DND-41 (cell line): ENCODE results near the gene GPR161.

Source experiments
- ATAC-seq: fragments of 200-7000 bp; cut with Tn5 transposase; 3 replicates; pipeline ENCODE4 v1.9.1; 2021; ENCODE audit warnings: low read depth; ENCODE audit not compliant: insufficient read depth
- DNase-seq: peaks from one replicate; pipeline ENCODE4 v3.0.0-alpha.2; 2020
- H2AFZ ChIP-seq: 2 replicates; pipeline ENCODE4 v1.6.0; 2012; ENCODE audit warnings: low read depth, low read length
- H3K27ac ChIP-seq: 2 replicates; pipeline ENCODE4 v1.5.1; 2012; ENCODE audit warnings: low read length, inconsistent platforms
- H3K27me3 ChIP-seq: fragments of 200-600 bp; sonication (generic); 2 replicates; pipeline ENCODE4 v1.6.0; 2012; ENCODE audit warnings: low read length, mild to moderate bottlenecking, inconsistent platforms; ENCODE audit not compliant: insufficient read depth, poor library complexity
- H3K36me3 ChIP-seq: 2 replicates; pipeline ENCODE4 v1.5.1; 2012; ENCODE audit warnings: low read length, inconsistent platforms; ENCODE audit not compliant: insufficient read depth
- H3K4me1 ChIP-seq: 2 replicates; pipeline ENCODE4 v1.5.1; 2012; ENCODE audit warnings: mild to moderate bottlenecking, low read length; ENCODE audit not compliant: insufficient read depth
- H3K4me2 ChIP-seq: 2 replicates; pipeline ENCODE4 v1.6.0; 2012; ENCODE audit warnings: mild to moderate bottlenecking, moderate library complexity, low read length, inconsistent platforms; ENCODE audit not compliant: insufficient read depth
- H3K4me3 ChIP-seq, 2 experiments: fragments of 200-600 bp in 1 of 2; shearing (Covaris generic) in 1 of 2; 2 replicates each; pipeline ENCODE4 v1.5.1; 2012 to 2016; ENCODE audit warnings: inconsistent platforms in 2 of 2, low read length in 2 of 2, mild to moderate bottlenecking in 2 of 2, low read depth in 1 of 2, moderate library complexity in 1 of 2
- H3K79me2 ChIP-seq: 2 replicates; pipeline ENCODE4 v1.6.0; 2012; ENCODE audit warnings: low read length, inconsistent platforms; ENCODE audit not compliant: insufficient read depth
- H3K9ac ChIP-seq: 2 replicates; pipeline ENCODE4 v1.6.0; 2012; ENCODE audit warnings: low read depth, mild to moderate bottlenecking, inconsistent platforms, low read length, moderate library complexity
- H3K9me3 ChIP-seq: 2 replicates; pipeline ENCODE4 v1.5.1; 2012; ENCODE audit warnings: low read length, moderate library complexity, mild to moderate bottlenecking, inconsistent platforms; ENCODE audit not compliant: insufficient read depth, severe bottlenecking
- H4K20me1 ChIP-seq: 2 replicates; pipeline ENCODE4 v1.6.0; 2012; ENCODE audit warnings: low read length; ENCODE audit not compliant: insufficient read depth
- CTCF ChIP-seq: IDR thresholded peaks from 2 replicates; pipeline ENCODE4 v1.5.1; 2012; ENCODE audit warnings: borderline replicate concordance, low read length, moderate library complexity, mild to moderate bottlenecking; ENCODE audit not compliant: poor library complexity, severe bottlenecking; ENCODE audit errors: extremely low read depth
- EZH2 ChIP-seq: IDR thresholded peaks from 3 replicates; pipeline ENCODE4 v1.6.1; 2012; ENCODE audit warnings: borderline replicate concordance, low read depth, mild to moderate bottlenecking, moderate library complexity, low read length, inconsistent platforms; ENCODE audit not compliant: severe bottlenecking

GPR161 gene

GRCh38 chr1:168116327-168116799, 20.4 kb downstream of the GPR161 start:
- TF ChIP-seq CTCF (no peak), EZH2 (no peak)
- Histone ChIP-seq H3K4me2 (no peak overlapping the region), H3K27me3 (no peaks in the 10 kb centered on the region), H3K4me3 (no peak overlapping the region), H2AFZ (no peak overlapping the region), H3K9me3 (peaks cover 2% of the 10 kb centered on the region), H3K79me2 (no peaks in the 10 kb centered on the region), H3K4me1 (no peaks in the 10 kb centered on the region), H3K36me3 (no peaks in the 10 kb centered on the region), H4K20me1 (no peaks in the 10 kb centered on the region), H3K9ac (no peak overlapping the region), H3K27ac (no peak overlapping the region)
- DNase-seq (no peak), ATAC-seq (no peak)

- Histone ChIP-seq H3K79me2 (no peaks in the 10 kb centered on the region), H3K27me3 (no peaks in the 10 kb centered on the region), H3K9me3 (peaks cover 2% of the 10 kb centered on the region), H3K27ac (no peak overlapping the region), H3K36me3 (no peaks in the 10 kb centered on the region), H4K20me1 (no peaks in the 10 kb centered on the region), H3K4me3 (no peak overlapping the region), H3K9ac (no peak overlapping the region), H3K4me2 (no peak overlapping the region), H3K4me1 (no peaks in the 10 kb centered on the region), H2AFZ (no peak overlapping the region)
- ATAC-seq (no peak), DNase-seq (no peak)
- TF ChIP-seq EZH2 (no peak), CTCF (no peak)
Observed at GRCh38 chr1:168114845-168115244, 21.9 kb downstream of the GPR161 start.

- peak; percentile 37; the same call in 1 of the 3 replicates for ATAC-seq
Observed at GRCh38 chr1:168112673-168113305, 23.9 kb downstream of the GPR161 start.

More at GRCh38 chr1:168112673-168113305, 23.9 kb downstream of the GPR161 start:
- Histone ChIP-seq H3K4me3 (no peak overlapping the region), H4K20me1 (no peaks in the 10 kb centered on the region), H3K36me3 (no peaks in the 10 kb centered on the region), H3K9ac (no peak overlapping the region), H3K27me3 (no peaks in the 10 kb centered on the region), H3K27ac (no peak overlapping the region), H3K4me1 (no peaks in the 10 kb centered on the region), H2AFZ (no peak overlapping the region), H3K79me2 (no peaks in the 10 kb centered on the region), H3K4me2 (no peak overlapping the region), H3K9me3 (no peaks in the 10 kb centered on the region)
- TF ChIP-seq EZH2 (no peak), CTCF (no peak)
- DNase-seq, result peak; percentile 30
